GM15510 (cell line): ENCODE results near the gene IL31.

Experiments
- POLR2A ChIP-seq: IDR thresholded peaks from 3 replicates; pipeline ENCODE4 v1.6.1; 2011; ENCODE audit warnings: borderline replicate concordance; ENCODE audit not compliant: insufficient read length; ENCODE audit errors: extremely low read depth

The IL31 gene

DNA sequence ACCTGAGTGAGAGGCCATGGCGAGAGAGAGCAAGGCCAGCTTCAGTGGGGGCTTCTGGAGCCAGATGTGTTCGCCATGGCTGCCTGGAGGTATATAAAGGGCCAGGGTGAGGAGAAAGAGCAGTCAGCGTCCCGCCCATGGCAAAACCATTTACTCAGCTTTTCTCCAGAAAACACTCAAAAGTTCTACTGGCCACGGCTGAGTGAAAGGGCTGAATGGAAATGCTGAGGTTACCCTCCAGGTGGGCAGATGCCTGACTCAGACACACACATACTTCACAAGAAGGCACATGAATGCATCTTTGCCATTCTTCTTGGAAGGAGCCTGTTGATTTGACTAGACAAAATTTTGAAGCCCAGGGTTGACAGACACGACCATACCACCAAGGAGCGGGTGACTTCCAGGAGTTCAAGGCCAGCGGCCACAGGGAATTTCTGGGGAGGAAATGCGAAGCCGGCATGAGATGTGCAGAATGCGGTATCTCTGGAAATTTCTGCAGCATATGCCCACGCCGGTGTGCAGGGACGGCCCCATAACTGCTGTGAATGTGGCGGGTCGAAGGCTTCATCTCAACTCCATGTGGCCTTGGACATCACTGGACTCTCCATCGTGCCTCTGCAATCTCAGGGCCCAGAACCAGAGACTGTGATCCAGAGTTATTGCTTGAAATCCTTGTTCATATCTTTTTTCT lies at the start of gene IL31:
IL31 (minus strand) TSS at position 67 of the 691 bp plus-strand sequence; CDS start at position 18, 49 bp downstream.
- no peak for TF ChIP-seq POLR2A

DNA sequence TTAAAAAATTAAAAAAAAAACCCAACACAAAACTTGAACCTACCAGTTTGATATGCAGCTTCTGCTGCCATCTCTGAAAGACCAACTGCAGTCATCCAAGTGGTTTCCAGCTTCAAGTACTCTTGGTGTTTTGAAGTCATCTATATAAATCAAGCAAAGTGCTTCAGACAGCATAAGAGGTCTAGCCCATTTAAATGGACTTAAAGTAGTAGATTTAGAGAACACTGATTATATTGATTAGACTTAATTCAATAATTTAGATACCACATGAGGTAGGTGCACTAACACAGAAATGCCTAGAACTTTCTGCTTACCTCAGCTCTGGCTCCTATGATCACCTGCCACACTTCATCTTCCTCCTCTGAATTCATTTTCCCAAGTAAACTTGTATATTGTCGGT lies 42.4 kb upstream of the IL31 start:
- no peak for TF ChIP-seq POLR2A

DNA sequence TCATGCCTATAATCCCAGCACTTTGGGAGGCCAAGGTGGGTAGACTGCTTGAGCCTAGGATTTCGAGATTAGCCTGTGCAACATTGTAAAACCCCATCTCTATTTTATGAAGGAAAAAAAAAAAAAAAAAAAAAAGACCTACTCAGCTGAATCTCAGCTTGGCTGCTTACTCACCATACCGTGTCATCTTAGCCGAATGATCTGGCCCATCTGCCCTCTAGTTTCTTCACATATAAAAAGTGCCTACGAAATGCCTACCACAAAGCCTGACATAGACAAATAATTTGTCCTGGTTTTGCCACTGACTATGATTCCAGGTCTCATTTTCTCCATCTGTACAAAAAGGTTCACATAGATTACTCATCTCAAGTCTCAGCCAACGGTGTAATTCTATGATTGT lies 41.8 kb upstream of the IL31 start:
- TF ChIP-seq POLR2A = no peak

DNA sequence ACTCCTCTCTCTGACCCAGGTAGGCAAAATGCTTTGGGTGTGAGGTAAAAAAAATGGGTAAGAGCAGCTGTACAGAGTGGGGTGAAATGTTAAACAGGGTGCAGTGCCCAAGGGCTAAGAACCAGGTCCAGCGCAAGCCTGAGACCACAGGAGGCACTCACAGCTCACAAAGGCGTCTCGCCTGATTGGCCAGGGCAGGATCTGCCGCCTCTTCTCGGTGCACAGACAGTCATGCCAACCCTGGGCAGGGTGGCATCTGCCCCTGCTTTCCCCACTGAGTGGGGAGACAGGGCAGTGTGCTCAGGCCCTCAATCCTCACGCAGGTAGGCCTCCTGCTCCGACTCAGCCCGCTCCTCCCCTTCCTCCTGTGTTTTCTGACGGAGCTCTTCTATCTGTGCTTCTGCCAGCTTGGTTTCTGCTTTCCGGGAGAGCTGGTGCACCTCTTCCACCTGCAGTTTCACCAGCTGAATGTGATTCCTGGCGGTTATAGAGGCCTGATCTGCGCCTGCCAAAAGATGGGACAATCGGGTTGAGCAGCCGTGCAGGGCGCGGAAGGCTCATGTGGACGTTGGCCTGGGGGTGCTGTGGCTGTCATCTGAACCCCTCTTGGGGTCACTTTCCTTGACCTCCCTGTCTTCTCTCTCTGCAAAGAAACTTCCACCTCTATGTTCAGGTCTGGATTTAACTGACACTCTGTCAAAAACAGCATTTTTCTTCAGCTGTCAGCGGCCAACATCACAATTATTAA lies 34.2 kb upstream of the IL31 start:
- no peak for TF ChIP-seq POLR2A

DNA sequence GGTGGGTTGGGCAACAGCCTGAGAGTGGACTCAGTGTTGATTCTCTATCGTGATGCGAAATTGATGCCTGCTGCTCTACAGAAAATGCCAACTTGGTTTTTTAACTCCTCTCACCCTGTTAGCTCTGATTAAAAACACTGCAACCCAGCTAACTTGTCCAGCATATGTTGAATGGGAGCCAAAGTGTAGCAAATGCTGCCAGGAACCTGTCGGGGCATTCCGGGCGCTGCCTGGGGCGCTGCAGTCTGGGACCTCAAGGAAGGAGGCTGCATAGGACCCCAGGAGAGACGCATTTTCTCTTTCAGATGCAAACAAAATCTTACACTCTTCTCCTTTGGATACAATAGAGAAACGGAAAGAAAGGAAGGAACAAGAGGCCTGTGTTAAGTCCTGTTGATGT lies 33.4 kb upstream of the IL31 start:
- no peak for TF ChIP-seq POLR2A

DNA sequence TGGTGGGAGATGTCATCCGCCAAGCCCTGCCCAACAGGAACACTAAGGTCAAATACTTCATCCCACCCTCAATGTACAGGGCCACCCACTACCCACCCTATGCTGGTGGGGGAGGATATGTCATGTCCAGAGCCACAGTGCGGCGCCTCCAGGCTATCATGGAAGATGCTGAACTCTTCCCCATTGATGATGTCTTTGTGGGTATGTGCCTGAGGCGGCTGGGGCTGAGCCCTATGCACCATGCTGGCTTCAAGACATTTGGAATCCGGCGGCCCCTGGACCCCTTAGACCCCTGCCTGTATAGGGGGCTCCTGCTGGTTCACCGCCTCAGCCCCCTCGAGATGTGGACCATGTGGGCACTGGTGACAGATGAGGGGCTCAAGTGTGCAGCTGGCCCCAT lies 33.0 kb upstream of the IL31 start:
- no peak for TF ChIP-seq POLR2A

DNA sequence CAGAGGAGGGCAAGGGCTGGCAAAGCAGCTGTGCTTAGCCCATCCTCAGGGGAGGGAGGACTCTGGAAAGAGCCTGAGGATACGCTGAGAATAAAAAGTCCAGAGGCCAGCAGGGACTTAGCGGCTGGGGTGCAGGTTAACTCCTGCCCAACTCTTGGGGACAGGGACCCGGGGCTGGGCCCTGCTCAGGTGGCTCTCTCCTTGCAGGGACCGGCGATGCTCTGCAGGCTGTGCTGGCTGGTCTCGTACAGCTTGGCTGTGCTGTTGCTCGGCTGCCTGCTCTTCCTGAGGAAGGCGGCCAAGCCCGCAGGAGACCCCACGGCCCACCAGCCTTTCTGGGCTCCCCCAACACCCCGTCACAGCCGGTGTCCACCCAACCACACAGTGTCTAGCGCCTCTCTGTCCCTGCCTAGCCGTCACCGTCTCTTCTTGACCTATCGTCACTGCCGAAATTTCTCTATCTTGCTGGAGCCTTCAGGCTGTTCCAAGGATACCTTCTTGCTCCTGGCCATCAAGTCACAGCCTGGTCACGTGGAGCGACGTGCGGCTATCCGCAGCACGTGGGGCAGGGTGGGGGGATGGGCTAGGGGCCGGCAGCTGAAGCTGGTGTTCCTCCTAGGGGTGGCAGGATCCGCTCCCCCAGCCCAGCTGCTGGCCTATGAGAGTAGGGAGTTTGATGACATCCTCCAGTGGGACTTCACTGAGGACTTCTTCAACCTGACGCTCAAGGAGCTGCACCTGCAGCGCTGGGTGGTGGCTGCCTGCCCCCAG lies 32.3 kb upstream of the IL31 start:
- TF ChIP-seq POLR2A = no peak

DNA sequence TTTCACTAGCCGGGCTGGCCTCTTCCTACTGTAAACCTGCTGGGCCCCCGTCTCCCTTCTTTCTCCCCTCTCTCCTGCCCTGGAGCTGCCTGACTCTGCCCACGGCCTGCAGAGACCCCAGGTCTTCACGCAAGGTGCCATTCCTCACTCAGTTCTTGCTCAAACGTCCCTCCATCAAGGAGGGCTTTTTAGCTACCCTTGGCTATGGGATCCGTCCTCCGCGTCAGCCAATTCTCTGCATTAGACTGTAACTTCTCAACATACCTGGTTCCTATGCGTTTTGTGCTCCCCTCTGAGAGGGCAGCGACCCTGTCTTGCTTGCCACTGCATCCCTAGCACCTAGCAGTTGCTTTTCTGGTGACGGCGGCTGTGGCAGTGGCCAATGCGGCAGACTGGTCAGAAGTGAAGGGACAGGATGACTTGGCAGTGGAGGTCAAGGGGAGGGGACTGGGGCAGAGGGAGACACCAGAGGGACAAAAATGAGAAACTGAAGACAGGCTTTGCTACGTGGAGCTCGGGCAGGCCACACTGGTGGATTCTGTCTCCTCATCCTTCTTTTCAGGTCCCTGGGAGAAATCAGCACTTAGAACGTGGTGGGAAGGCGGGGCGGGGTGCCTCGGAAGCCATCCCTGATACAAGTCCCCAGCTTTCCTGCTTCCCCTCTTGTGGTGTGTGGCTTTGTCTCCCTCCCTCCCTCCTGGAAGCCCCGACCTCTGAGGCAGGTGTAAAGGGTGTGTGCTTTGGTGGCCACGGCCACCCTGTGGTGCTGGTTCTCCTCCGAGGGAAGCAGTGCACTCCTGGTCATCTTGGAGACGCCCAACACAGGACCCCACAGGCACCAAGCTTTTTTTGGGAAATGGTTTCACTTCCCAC lies 31.3 kb upstream of the IL31 start:
- TF ChIP-seq POLR2A = no peak

DNA sequence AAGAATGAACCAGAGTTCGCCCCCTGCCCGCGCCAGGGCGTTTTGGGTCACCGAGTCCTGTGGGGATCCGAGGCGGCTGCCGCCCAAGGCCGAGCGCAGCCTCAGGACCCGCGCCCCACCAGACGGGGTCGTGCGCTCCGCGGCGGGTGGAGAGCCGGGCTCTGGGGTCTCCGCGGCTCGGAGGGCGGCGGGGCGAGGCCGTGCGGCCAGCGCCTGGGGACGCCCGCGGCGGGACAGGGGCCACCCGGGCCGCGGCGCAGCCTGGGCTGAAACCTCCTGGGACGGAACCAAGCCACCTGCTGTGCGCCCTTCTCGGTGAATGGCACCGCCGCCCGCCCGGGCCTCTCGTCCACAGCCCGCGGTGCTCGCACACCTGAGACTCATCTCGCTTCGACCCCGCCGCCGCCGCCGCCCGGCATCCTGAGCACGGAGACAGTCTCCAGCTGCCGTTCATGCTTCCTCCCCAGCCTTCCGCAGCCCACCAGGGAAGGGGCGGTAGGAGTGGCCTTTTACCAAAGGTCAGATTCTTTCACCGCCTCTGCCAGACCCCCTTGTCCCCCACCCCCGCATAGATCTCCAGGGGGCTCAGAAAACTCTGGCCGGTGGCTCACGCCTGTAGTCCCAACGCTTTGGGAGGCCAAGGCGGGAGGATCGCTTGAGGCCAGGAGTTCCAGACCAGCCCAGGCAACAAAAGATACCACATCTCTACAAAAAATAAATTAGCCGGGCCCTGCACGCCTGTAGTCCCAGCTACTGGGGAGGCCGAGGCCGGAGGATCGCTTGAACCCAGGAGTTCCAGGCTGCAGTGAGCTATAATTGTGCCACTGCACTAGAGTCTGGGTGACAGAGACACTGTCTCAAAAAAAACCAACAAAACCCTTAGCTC lies 30.4 kb upstream of the IL31 start:
- TF ChIP-seq POLR2A = no peak

DNA sequence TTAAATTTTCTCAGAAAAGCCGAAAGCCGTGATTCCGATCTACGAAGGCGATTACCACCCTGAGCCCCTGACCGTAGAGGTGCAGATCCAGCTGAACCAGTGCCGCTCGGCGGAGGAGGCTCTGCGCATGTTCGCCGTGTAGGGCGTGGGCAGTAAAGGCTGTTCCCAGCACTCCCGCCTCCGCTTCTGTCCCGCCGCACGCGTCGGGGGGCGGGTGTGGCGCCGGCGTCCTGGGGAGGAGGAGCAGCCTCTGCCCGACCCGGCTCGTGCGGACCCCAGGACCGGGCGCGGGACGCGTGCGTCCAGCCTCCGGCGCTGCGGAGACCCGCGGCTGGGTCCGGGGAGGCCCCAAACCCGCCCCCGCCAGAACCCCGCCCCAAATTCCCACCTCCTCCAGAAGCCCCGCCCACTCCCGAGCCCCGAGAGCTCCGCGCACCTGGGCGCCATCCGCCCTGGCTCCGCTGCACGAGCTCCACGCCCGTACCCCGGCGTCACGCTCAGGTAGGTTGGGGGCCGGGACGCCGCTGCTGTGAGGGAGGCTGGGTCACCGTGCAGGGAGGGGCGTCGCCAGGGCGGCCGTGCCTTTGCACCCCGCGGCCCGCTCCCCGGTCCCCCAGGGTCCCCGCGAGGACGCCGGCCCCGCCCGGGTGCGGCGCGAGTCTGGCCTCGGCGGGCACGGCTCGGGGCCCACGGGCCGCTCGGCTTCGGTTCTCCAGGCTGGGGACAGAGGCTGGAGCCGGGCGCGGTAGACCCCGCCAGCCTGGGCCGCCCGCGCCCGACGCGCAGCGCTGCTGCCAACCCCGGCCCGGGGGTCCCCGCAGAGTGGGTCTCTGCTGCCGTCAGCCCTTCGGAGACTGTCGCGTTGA lies 29.5 kb upstream of the IL31 start, which contains the start of gene B3GNT4:
B3GNT4 (plus strand) TSS at position 409 of the 866 bp plus-strand sequence. CDS start 910 bp downstream, outside the sequence.
- TF ChIP-seq POLR2A = no peak

DNA sequence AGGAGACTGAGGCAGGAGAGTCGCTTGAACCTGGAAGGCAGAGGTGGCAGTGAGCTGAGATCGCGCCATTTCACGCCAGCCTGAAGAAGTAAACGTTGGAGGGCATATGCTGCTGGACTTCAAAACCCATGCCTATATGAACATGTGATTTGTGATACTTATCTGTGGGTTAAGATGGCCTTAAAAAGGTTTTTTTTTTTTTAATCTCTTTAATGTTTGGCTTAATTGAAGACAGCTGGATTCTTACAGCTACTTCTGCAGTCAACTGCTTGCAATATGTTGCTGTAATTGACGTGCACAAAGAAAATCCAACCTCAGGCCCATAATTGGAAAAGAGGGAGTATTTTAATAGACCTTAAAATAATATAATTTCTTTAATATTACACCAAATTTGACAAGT lies 28.0 kb upstream of the IL31 start:
- TF ChIP-seq POLR2A = no peak

DNA sequence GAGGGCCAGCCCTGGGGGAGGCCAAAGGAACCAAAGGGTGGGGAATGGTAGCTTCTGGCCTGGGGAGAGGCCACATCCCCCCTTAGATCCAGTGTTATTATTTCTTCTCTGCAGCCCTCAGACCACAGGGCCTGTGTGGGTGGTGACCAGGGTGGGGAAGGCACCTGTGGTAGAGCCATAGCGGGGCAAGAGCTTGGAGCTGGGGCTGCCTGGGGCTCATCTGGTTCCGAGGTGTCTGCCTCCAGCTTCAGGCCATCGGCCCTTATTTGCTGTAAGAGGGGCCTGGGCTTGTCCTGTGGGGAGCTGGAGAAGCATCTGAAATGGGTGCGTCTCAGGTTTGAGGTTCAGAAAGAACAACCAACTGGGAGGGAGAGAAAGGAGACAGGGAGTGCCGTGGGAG lies 27.4 kb upstream of the IL31 start:
- TF ChIP-seq POLR2A = no peak
